ENCODE results near the gene FAAH2. TPM values are rescaled to one million over a fixed set of nuclear protein-coding genes. Genes with fewer than 3 reads are reported as not detected.

The FAAH2 gene
- total RNA-seq, 1 experiment from 2014 or later, result 6.4 TPM

DNA sequence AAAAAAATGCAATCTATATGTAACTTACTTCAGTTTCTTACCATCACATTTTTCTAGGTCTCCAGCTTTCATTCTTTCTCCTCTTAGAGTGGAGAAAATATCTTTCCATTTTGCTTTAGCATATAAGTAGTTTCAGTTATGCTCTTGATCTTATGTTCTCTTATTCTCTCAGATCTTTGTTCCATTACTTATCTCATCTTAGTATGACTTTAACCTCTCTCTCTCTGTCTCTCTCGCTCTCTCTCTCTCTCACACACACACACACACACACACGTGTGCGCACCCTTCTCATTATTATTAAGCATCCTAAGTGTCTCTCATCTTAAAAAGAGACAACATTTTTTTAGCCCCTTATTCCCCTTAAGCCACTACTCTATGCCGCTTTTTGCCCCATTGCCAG, 92.8 kb downstream of the FAAH2 start:
- Histone ChIP-seq H3K4ac (ENCODE audit: low read depth, low read length) (no peak overlapping the region), H3T11ph (ENCODE audit: low read length) (no peak overlapping the region), H4K20me1 (ENCODE audit: control insufficient read depth, insufficient read depth, insufficient read length) (no peaks in the 10 kb centered on the region), H3K9ac (ENCODE audit: extremely low read depth, insufficient read length, low read length) (no peak overlapping the region), H2BK120ac (ENCODE audit: low read depth, low read length, poor library complexity, severe bottlenecking) (no peak overlapping the region), H3K79me2 (ENCODE audit: insufficient read depth, low read length) (no peaks in the 10 kb centered on the region), H3K27me3 (ENCODE audit: insufficient read depth, low read length) (no peaks in the 10 kb centered on the region), H3K4me1 (ENCODE audit: insufficient read depth, low read length) (no peaks in the 10 kb centered on the region), H4K91ac (ENCODE audit: insufficient read length, low read depth, low read length) (no peak overlapping the region), H3K23me2 (ENCODE audit: insufficient read length, low read depth, low read length, poor library complexity, severe bottlenecking) (no peaks in the 10 kb centered on the region), H3K18ac (ENCODE audit: insufficient read length, low read depth, low read length) (no peak overlapping the region), H4K8ac (replicated peaks; ENCODE audit: insufficient read length, low read depth, low read length) (no peak overlapping the region), H3K27ac (ENCODE audit: insufficient read length, low read depth, low read length) (no peak overlapping the region), H2BK12ac (ENCODE audit: insufficient read length, low read depth, low read length) (no peak overlapping the region), H2BK15ac (ENCODE audit: low read depth, low read length) (no peak overlapping the region), H3K9me3 (ENCODE audit: control insufficient read depth, low read depth, low read length) (no peaks in the 10 kb centered on the region), H2AK5ac (ENCODE audit: insufficient read length, low read length) (no peak overlapping the region), H3K56ac (ENCODE audit: insufficient read length, low read depth, low read length) (no peak overlapping the region), H3K4me2 (ENCODE audit: insufficient read depth, insufficient read length, low read length) (no peak overlapping the region), H3K79me1 (ENCODE audit: insufficient read depth, low read depth, low read length, poor library complexity, severe bottlenecking) (no peaks in the 10 kb centered on the region), H2AFZ (ENCODE audit: low read length) (no peak overlapping the region), H3K14ac (ENCODE audit: insufficient read depth, low read length) (no peak overlapping the region), H2BK5ac (ENCODE audit: insufficient read length, low read length) (no peak overlapping the region), H2BK20ac (ENCODE audit: low read depth, low read length, poor library complexity, severe bottlenecking) (no peak overlapping the region), H4K5ac (ENCODE audit: insufficient read length, low read depth, low read length) (no peak overlapping the region), H3K23ac (ENCODE audit: insufficient read length, low read depth, low read length) (no peak overlapping the region)
- Mint-ChIP-seq H3K27ac (no peak overlapping the region), H3K4me1 (no peaks in the 10 kb centered on the region), H3K27me3 (ENCODE audit: low read depth) (no peaks in the 10 kb centered on the region), H3K9me3 (peaks cover 63 to 74% of the 10 kb centered on the region in 2 experiments), H3K4me3 (no peak overlapping the region), H3K36me3 (ENCODE audit: insufficient read depth in 1 of 3, low read depth in 3 of 3) (peaks cover 0 to 20% (median 7%) of the 10 kb centered on the region in 3 experiments; a peak in 4 of 7 replicates)
- DNase-seq, result no peak
- TF ChIP-seq CTCF (conservative IDR thresholded peaks at IDR 0.05), result no peak
- WGBS (ENCODE audit: extremely low coverage, insufficient read length, low lambda C conversion rate), result no CpG with 5 or more reads among the region's 4 CpGs

All from H9 (cell line).